ENCODE measurements around the gene SLC7A6OS.
A peak's percentile ranks its signal among the peaks of the same experiment; 100 is the strongest.
"Not testable (repeated sequence)": the region's sequence is repeated elsewhere in the genome, so short reads cannot be mapped to it uniquely, and the experiment has no call there.

Gene SLC7A6OS

DNA sequence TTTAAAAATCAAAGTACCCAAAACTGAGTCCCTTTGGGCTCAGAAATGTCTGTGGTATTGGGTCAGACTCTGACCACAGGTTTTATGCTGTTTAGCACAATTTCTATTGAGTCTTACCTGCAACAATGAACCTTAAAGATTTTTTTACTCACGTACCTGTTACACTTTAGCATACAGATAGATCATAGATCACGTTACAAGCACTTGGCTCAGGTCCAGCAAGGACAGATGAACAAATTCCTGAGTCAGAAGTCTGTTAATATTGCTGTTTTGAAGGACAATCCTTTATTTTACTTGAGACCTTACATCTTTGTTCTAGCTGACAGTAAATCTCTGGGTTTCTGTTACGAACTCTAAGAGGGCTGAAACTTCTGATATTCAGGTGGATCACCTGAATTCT lies 12.8 kb downstream of the SLC7A6OS start:
- DNase-seq: no peak

- DNase-seq: no peak
Observed at GRCh38 chr16:68296693-68297092, 14.1 kb downstream of the SLC7A6OS start.

- no peak for DNase-seq
Observed at GRCh38 chr16:68296291-68296690, 14.5 kb downstream of the SLC7A6OS start.

GRCh38 chr16:68292425-68292824 lies 18.3 kb downstream of the SLC7A6OS start:
- DNase-seq: no peak

GRCh38 chr16:68291227-68291626 lies 19.5 kb downstream of the SLC7A6OS start:
- no peak for DNase-seq

DNA sequence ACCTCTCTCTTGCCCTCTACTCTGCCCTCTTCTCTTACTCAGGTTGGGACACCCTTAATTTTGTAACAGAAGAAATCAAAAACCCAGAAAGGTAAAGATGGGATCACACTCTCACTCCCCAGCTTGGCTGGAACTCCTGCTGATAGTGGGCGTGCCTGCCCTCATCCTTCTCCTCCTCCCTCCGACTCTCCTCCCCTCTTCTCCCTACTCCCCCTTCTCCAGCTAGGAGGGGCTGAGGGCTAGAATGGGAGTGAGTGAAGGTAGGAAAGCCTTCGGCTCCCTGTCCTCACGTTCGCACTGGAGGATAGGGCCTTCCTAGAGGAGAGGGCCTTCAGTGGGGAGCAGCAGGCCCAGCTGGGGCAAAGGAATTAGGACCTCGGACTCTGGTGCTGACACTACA lies 20.3 kb downstream of the SLC7A6OS start:
- DNase-seq: no peak

- DNase-seq: no peak
Observed at GRCh38 chr16:68289621-68290329, 21.0 kb downstream of the SLC7A6OS start.

DNA sequence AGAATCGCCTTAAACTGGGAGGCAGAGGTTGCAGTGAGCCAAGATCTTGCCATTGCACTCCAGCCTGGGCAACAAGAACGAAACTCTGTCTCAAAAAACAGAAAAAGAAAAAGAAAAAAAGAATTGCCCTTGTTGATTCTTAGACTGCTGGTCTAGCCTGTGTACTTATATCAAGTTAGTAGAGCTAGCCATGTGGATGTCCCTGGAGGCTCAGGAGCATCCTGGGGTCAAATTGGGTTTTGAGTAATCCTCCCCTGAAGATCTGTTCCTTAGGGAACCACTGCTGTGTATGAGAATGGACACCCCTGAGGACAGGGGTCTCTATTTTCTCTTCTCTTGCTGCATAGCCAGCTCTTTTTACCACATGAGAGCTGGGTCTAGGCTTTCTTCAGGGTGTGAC lies 21.5 kb downstream of the SLC7A6OS start:
- no peak for DNase-seq

GRCh38 chr16:68288796-68289195 lies 21.9 kb downstream of the SLC7A6OS start:
- DNase-seq: not testable (repeated sequence)

DNA sequence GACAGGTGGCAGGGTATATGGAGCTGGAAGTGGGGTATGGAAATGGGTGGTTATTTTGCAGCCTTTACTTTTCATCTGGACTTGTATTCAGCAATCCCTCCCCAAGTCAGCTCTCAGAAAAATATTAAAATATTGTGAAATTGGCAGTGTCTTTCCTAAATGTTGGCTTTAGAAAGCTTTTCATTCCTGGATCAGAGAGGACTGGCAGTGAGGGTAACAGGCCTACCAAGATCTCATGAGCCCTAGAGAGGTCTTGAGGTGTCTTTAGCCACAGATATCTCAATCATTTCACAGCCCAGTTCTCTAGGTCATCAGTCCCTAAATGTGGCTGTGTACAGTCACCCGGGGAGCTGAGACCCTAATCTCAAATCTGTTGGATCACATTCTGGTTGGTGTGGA lies 22.5 kb downstream of the SLC7A6OS start:
- no peak for DNase-seq

- peak; percentile 24 to 53 for DNase-seq
Observed at GRCh38 chr16:68287276-68288251, 23.2 kb downstream of the SLC7A6OS start.

- DNase-seq: no peak
Observed at GRCh38 chr16:68286153-68287074, 24.3 kb downstream of the SLC7A6OS start.

DNA sequence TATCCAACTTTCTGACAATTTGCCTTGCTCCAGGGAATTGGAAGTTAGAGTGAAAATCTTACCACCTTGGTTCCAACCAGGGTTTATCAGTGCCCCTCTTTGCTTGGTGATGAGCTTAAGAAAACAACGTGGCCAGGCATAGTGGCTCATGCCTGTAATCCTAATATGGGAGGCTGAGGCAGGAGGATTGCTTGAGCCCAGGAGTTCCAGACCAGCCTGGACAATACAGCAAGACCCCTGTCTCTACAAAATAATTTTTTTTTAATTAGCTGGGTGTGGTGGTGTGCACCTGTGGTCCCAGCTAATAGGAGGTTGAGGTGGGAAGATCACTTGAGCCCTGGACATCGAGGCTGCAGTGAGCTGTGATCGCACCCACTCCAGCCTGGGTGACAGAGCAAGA lies 25.1 kb downstream of the SLC7A6OS start:
- no peak for DNase-seq

DNA sequence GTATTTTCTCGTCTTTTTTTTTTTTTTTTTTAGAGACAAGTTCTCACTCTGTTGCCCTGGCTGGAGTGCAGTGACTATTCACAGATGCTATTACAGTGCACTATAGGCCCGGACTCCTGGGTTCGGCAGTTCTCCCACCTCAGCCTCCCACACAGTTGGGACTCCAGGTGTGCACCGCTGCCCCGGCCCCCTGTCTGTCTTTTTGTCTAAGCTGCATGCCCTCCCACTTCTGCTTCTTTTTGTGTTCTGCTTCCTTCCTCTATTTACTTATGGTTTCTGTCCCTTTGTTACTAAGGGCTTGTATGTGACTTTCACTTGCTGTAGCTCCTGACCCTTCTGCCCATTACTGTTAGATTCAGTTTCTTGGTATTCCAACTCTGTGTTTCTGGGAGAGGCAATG lies 25.9 kb downstream of the SLC7A6OS start:
- DNase-seq: no peak

DNA sequence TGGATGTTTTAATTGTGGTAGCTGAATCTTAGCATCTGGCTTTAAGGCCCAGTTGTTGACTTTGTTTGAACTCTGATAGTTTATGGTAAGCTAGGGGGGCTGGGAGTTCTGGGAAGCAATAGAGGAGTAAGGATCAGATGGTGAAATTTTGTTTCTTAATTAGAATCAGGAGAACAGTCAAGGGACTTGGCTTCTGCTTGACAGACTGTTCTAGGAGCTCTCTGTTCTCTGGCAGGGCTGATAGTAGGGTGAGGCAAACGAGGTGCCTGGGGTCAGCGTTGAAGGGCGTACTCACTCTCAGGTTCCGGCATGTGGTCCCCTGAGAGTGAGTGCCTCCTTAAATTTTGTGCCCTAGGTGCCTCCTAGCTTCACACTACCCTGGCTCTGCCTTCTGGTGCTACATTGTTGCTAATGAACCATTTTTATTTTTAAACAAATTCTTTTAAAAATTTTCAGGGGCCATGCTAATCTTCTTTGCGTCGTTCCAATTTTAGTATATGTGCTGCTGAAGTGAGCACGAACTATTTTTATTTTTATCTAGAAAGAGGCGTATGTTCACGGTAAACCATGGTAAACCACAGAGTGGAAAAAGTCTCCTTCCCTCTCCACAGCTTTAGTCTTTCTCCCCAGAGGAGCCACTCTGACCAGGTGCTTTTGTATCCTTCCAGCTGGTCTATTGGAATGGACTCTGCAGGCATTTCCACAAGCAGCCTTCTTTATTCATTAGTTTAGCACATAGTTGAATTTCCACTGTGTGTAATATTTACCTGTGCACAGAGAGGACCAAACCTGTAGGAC lies 26.7 kb downstream of the SLC7A6OS start:
- DNase-seq: no peak

- DNase-seq: no peak
Observed at GRCh38 chr16:68283346-68283745, 27.4 kb downstream of the SLC7A6OS start.

- DNase-seq: no peak
Observed at GRCh38 chr16:68282064-68282452, 28.7 kb downstream of the SLC7A6OS start.

DNA sequence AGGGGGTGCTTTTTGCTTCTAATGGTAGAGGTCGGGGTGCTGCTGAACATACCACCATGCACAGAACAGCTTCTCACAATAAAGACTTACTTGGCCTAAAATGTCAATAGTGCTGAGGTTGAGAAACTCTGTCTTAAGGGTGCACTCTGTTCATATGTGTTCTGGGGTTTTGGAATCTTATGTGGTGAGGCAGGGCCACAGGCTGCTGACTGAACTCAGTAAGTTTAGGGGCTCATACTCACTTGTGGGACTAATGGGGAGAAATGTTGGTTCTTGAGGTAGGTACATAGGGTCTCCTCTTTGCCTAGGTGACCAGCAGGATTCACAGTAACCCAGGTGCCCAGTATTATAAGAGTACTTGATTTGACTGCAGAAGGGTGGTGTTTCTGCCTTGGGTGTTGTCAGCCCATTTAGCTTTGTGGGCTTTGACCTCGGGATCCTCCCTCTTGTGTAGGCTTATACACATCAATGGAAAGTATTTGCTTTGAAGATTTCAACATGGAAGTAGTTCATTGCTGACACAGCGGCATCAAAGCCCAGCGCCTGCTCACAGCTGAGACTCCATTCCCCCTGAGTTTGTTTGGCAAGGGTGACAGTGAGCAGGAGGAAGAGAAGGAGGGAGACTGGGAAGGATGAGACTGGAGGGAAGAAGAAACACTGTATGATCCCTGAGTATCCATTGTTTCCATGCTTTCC lies 29.2 kb downstream of the SLC7A6OS start:
- DNase-seq: no peak

- no peak for DNase-seq
Observed at GRCh38 chr16:68279726-68280558, 30.8 kb downstream of the SLC7A6OS start.

DNA sequence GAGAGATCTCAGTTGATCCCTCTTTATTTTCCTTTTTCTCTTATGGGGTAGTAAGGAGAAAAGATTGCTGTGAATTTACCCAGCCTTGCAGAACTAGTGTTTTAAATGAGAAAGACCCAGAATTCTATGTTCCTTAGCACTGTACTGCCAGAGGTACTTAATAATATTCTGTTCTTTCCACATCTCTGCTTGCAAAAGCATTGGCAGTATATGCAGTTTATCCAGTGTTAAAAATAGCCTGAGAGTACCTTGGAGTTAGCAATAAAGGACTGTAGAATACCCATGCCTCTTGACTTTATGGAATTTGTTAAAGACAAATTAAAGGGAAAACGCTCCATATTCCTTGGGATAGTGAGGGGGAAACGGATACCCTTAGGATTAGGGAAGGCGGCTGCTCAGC lies 34.5 kb downstream of the SLC7A6OS start:
- no peak for DNase-seq
